Heart left ventricle (tissue), 16 donors: ENCODE measurements around the gene EHBP1L1. TPM values are rescaled to one million over a fixed set of nuclear protein-coding genes. Genes with fewer than 3 reads are reported as not detected.
A peak's percentile ranks its signal among the peaks of the same experiment; 100 is the strongest.

Experiments used
- ATAC-seq, 4 donors: fragments of 200-7000 bp; cut with Tn5 transposase; one replicate each; pipeline ENCODE4 v1.9.1; 2020 to 2022; ENCODE audit warnings: moderate library complexity in 4 of 4, mild to moderate bottlenecking in 3 of 4, moderate number of reproducible peaks in 1 of 4
- DNase-seq, 5 donors: peaks; one replicate each; pipeline ENCODE4 v3.0.0-alpha.2; 2020
- H3K27ac ChIP-seq, 12 donors: fragments of 200-600 bp; sonication (generic) in 4 of 12; one replicate each; pipeline versions ENCODE4 v1.5.0 to v1.8.0; 2016 to 2022; ENCODE audit warnings: mild to moderate bottlenecking in 2 of 12
- H3K27me3 ChIP-seq, 9 donors: fragments of 200-600 bp; sonication (generic) in 2 of 9; one replicate each; pipeline versions ENCODE4 v1.5.1 to v1.8.0; 2016 to 2022; ENCODE audit warnings: mild to moderate bottlenecking in 3 of 9
- H3K36me3 ChIP-seq, 9 donors: fragments of 200-600 bp; sonication (generic) in 2 of 9; one replicate each; pipeline versions ENCODE4 v1.5.0 to v1.8.0; 2018 to 2022; ENCODE audit warnings: mild to moderate bottlenecking in 2 of 9
- H3K4me1 ChIP-seq, 12 donors: fragments of 200-600 bp; sonication (generic) in 4 of 12; one replicate each; pipeline versions ENCODE4 v1.5.0 to v1.8.0; 2016 to 2022; ENCODE audit warnings: mild to moderate bottlenecking in 3 of 12
- H3K4me3 ChIP-seq, 12 donors: fragments of 200-600 bp; sonication (generic) in 4 of 12; one replicate each; pipeline versions ENCODE4 v1.5.0 to v1.8.0; 2017 to 2022; ENCODE audit warnings: mild to moderate bottlenecking in 9 of 12, moderate library complexity in 4 of 12
- H3K9me3 ChIP-seq, 12 donors: fragments of 200-600 bp; sonication (generic) in 4 of 12; one replicate each; pipeline versions ENCODE4 v1.5.0 to v1.8.0; 2016 to 2022; ENCODE audit warnings: mild to moderate bottlenecking in 1 of 12
- POLR2A ChIP-seq, 2 donors: fragments of 450-650 bp; IDR thresholded peaks; one replicate each; pipeline ENCODE4 v1.6.1; 2017; ENCODE audit warnings: antibody characterized with exemption in 2 of 2, mild to moderate bottlenecking in 2 of 2, moderate library complexity in 2 of 2
- WGBS, 4 donors: extraction: QIAGEN DNeasy Blood & Tissue Kit in 2 of 4; methylation state at CpG; one replicate each; pipeline versions ENCODE4 v1.1.5 to v1.1.7; 2013 to 2018; 5-methylcytosine and 5-hydroxymethylcytosine counted together
- intact Hi-C, 10 donors: fragments of 100-400 bp; cut with DNase I; formaldehyde crosslinking; loops; one replicate each; pipeline versions ENCODE4 v1.11.1 to v1.14.2; 2022
- polyA plus RNA-seq, 2 donors: library from polyadenylated mRNA; stranded (reverse); fragments of 200-250 nt; gene quantifications; one replicate each; pipeline ENCODE4 v1.2.3, GENCODE V29; 2013
- total RNA-seq, 9 donors: library from RNA; depleted of rRNA in 2 of 9; stranded (reverse); fragments of >200 nt in 2 of 9; fragmentation: NEBNext Ultra II Directional in 3 of 9; extraction: Animal tissue kit (Norgen Biotek cat#: 25700) in 3 of 9; gene quantifications; one replicate each; pipeline versions ENCODE4 v1.1.0 to v1.2.4, GENCODE V29; 2016 to 2023
- TF ChIP-seq, protein P1 (sequence below), 12 donors: fragments of 200-600 bp; sonication (generic) in 4 of 12; IDR thresholded peaks; one replicate each; pipeline versions ENCODE4 v1.5.0 to v1.8.0; 2018 to 2022; ENCODE audit warnings: antibody characterized with exemption in 12 of 12, mild to moderate bottlenecking in 5 of 12
- donor health status: ischemic (EF 13 %, LVEDD 7.1; RV severe dilation, severe dysfunction).
- donor health status: healthy with polysubstance abuse.
- donor health status: DM: no; HTN: yes; CAD: no.
- donor health status: DM: no; HTN: no; CAD: no.
- donor health status: ischemic (EF 25% LVEDD 6.9; RV normal size, moderate dysfunction).
- donor health status: ischemic (EF 25% LVEDD 5.7; RV mildly dilated, moderate dysfunction).
- donor health status: healthy.
- donor health status: DM: yes; HTN: yes; CAD: no.
- donor health status: ischemic (EF 35%, LVEDD 5.7; RV mildly dilated, moderate dysfunction).
- donor health status: nonischemic (EF 11% LVEDD 7.7; RV severe dilation, severe dysfunction).
- donor health status: DM: yes; HTN: yes; CAD: no.
- donor health status: PGD.
- donor health status: ischemic (EF 29% LVEDD 5.4; RV normal size, mild dysfunction).
- donor health status: nonischemic (EF 23%, LVEDD 6.1; RV moderate dilation, normal function).

EHBP1L1 gene
- total and polyA plus RNA-seq, 11 donors: 37.4 to 144 (median 79.0) TPM

DNA sequence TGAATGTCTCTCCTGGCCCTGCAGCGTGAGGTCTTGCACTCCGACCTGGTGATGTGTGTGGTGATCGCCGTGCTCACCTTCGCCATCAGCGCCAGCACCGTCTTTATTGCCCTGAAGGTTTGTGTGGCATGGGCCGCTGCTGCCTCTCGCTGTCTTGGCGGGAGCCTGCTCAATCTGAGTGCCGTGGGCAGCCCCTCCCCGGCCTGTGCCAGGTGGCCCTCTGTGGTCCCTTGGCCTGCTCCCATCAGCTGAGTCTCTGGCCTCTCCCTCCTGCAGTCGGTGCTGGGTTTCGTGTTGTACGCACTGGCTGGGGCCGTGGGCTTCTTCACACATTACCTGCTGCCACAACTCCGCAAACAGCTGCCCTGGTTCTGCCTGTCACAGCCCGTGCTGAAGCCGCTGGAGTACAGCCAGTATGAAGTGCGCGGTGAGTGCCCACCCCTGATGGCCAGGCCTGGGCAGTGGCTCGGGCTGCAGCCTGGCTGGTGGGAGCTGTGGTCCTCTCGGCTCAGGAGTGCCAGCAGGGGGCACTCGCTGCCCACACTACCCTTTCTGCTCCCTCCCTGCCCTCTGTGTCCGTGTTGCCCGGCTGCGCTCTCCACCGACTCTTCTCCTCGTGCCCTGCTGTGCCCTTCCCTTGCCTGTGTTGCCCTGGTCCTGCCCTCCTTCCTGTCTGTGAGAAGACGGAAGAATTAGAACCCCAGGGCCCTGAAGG lies 49.9 kb downstream of the EHBP1L1 start:
- Histone ChIP-seq H3K27ac (no peak overlapping the region), H3K4me1 (peaks cover 0 to 19% (median 6%) of the 10 kb centered on the region in 12 donors), H3K9me3 (no peaks in the 10 kb centered on the region), H3K27me3 (no peaks in the 10 kb centered on the region), H3K36me3 (peaks cover 2 to 100% (median 94%) of the 10 kb centered on the region in 9 donors), H3K4me3 (no peak overlapping the region)
- TF ChIP-seq POLR2A (IDR thresholded peaks at IDR 0.05): no peak
- TF ChIP-seq, protein P1, sequence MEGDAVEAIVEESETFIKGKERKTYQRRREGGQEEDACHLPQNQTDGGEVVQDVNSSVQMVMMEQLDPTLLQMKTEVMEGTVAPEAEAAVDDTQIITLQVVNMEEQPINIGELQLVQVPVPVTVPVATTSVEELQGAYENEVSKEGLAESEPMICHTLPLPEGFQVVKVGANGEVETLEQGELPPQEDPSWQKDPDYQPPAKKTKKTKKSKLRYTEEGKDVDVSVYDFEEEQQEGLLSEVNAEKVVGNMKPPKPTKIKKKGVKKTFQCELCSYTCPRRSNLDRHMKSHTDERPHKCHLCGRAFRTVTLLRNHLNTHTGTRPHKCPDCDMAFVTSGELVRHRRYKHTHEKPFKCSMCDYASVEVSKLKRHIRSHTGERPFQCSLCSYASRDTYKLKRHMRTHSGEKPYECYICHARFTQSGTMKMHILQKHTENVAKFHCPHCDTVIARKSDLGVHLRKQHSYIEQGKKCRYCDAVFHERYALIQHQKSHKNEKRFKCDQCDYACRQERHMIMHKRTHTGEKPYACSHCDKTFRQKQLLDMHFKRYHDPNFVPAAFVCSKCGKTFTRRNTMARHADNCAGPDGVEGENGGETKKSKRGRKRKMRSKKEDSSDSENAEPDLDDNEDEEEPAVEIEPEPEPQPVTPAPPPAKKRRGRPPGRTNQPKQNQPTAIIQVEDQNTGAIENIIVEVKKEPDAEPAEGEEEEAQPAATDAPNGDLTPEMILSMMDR (IDR thresholded peaks at IDR 0.05): peak; percentile 51 to 75 (median 68)
- WGBS, 4 donors: 56 to 83% (median 65%) methylated on average over 22 to 30 of the region's 30 CpGs
- intact Hi-C loops: loop anchor here in 7 of 10 donors (1.0 to 10.0 kb wide), 7 partner anchors 77 to 372 kb away; no protein-coding TSS in a partner anchor
- ATAC-seq (peak; percentile 57 to 82 (median 74)), DNase-seq (peak; percentile 64 to 84 (median 71))

DNA sequence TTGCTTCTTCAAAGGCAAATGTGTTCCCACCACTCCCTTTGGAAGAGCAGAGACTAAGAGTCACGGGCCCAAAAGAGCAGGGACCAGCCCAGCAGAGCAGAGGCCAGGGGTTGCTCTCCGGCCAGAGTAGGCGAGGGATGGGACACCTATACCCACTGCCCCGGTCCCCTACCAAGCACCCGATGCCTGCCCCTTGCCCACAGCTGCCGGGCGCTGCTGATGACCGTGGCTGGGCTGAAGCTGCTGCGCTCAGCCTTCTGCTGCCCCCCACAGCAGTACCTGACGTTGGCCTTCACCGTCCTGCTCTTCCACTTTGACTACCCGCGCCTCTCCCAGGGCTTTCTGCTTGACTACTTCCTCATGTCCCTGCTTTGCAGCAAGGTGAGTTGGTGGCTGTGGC lies 51.3 kb downstream of the EHBP1L1 start:
- TF ChIP-seq, protein P1 (IDR thresholded peaks at IDR 0.05): no peak
- TF ChIP-seq POLR2A (IDR thresholded peaks at IDR 0.05): no peak
- no peak for DNase-seq
- peaks cover 2 to 100% (median 89%) of the 10 kb centered on the region in 9 donors for H3K36me3 ChIP-seq
- intact Hi-C loops: loop anchor here in 7 of 10 donors (5.0 to 10.0 kb wide), 6 partner anchors 75 to 370 kb away; no protein-coding TSS in a partner anchor
- no peak for ATAC-seq
- no peak overlapping the region for H3K27ac ChIP-seq
- WGBS, 4 donors: 94 to 96% (median 95%) methylated on average over 10 to 13 of the region's 13 CpGs
- H3K4me3 ChIP-seq: no peak overlapping the region
- H3K4me1 ChIP-seq: peaks cover 0 to 19% (median 6%) of the 10 kb centered on the region in 12 donors
- no peaks in the 10 kb centered on the region for H3K9me3 ChIP-seq
- no peaks in the 10 kb centered on the region for H3K27me3 ChIP-seq

DNA sequence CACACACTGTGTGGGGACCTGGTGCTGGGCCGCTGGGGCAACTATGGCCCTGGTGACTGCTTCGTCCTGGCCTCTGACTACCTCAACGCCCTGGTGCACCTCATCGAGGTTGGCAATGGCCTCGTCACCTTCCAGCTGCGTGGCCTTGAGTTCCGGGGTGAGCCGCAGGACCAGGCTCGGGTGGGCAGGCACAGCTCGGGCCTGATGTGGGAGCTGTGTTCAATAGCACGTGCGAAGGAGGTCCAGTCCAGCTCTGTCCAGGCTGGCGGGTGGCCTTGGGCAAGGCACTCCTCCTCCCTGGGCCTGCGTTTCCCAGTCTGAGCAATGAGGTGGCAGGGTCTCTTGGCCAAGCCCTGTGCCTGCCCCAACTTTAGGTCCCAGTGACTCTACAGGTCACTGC lies 53.7 kb downstream of the EHBP1L1 start:
- Histone ChIP-seq H3K9me3 (no peaks in the 10 kb centered on the region), H3K4me3 (no peak overlapping the region), H3K4me1 (peaks cover 0 to 19% (median 8%) of the 10 kb centered on the region in 12 donors), H3K27ac (no peak overlapping the region), H3K36me3 (peaks cover 2 to 100% (median 86%) of the 10 kb centered on the region in 9 donors), H3K27me3 (no peaks in the 10 kb centered on the region)
- WGBS, 4 donors: 93 to 99% (median 95%) methylated on average over 4 to 14 of the region's 14 CpGs
- ATAC-seq: no peak
- TF ChIP-seq, protein P1 (IDR thresholded peaks at IDR 0.05): no peak
- no peak for TF ChIP-seq POLR2A (IDR thresholded peaks at IDR 0.05)
- DNase-seq: no peak
- intact Hi-C loops: loop anchor here in 7 of 10 donors (5.0 to 10.0 kb wide), 6 partner anchors 73 to 368 kb away; no protein-coding TSS in a partner anchor

DNA sequence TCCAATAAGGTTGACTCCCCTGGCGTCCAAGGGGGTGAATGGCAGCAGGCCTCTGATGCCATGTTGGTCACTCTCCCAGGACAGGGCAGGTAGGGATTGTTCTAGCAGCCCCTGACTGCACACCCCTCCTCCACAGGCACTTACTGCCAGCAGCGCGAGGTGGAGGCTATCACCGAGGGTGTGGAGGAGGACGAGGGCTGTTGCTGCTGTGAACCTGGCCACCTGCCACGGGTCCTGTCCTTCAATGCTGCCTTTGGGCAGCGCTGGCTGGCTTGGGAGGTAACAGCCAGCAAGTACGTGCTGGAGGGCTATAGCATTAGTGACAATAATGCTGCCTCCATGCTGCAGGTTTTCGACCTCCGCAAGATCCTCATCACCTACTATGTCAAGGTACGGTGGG lies 54.4 kb downstream of the EHBP1L1 start:
- Histone ChIP-seq H3K4me3 (no peak overlapping the region), H3K9me3 (no peaks in the 10 kb centered on the region), H3K27me3 (no peaks in the 10 kb centered on the region), H3K36me3 (peaks cover 2 to 100% (median 89%) of the 10 kb centered on the region in 9 donors), H3K4me1 (peaks cover 0 to 19% (median 8%) of the 10 kb centered on the region in 12 donors), H3K27ac (peak overlapping the region in 1 of 12 donors; percentile 19)
- intact Hi-C loops: loop anchor here in 2 of 10 donors (10.0 kb wide), 2 partner anchors 75 to 185 kb away; no protein-coding TSS in a partner anchor
- DNase-seq (peak in 3 of 5 donors; percentile 57 to 82 (median 74)), ATAC-seq (peak; percentile 30 to 77 (median 60))
- TF ChIP-seq, protein P1 (IDR thresholded peaks at IDR 0.05): no peak
- TF ChIP-seq POLR2A (IDR thresholded peaks at IDR 0.05): no peak
- WGBS, 4 donors: 50 to 67% (median 63%) methylated on average over 11 of the region's 11 CpGs
